ENCODE measurements around the gene RIOX2. TPM values are rescaled to one million over a fixed set of nuclear protein-coding genes. Genes with fewer than 3 reads are reported as not detected.

Gene RIOX2
- total RNA-seq, 2 experiments from 2014 or later = 26.8 to 32.0 TPM

- Histone ChIP-seq H4K20me1 (ENCODE audit: insufficient read depth, low read length) (no peaks in the 10 kb centered on the region), H3K9me2 (ENCODE audit: insufficient read depth, low read length) (no peaks in the 10 kb centered on the region), H3K27ac (ENCODE audit: low read depth, low read length, poor library complexity, severe bottlenecking) (no peak overlapping the region), H3K79me2 (ENCODE audit: insufficient read depth, low read depth, low read length) (no peaks in the 10 kb centered on the region), H3K36me3 (ENCODE audit: insufficient read depth, low read length) (no peaks in the 10 kb centered on the region), H3K9me3 (ENCODE audit: low read length) (no peaks in the 10 kb centered on the region), H2AFZ (ENCODE audit: low read length) (no peak overlapping the region), H3K4me3 (ENCODE audit: low read depth, low read length, poor library complexity, severe bottlenecking) (no peak overlapping the region), H3K4me2 (ENCODE audit: low read length) (no peak overlapping the region), H3K4me1 (ENCODE audit: insufficient read depth, low read length, poor library complexity, severe bottlenecking) (no peaks in the 10 kb centered on the region)
- ChIA-PET CTCF (ENCODE audit: unreplicated experiment) (no interaction called here), POLR2A (interaction anchor here (0.5 kb wide), 1 partner anchor 30 kb away, joined by 5 read pairs; no protein-coding TSS in a partner anchor)
- no peak for TF ChIP-seq EZH2phosphoT487 (IDR thresholded peaks at IDR 0.05; ENCODE audit: borderline replicate concordance, low read depth, low read length)
- TF ChIP-seq, protein P1, sequence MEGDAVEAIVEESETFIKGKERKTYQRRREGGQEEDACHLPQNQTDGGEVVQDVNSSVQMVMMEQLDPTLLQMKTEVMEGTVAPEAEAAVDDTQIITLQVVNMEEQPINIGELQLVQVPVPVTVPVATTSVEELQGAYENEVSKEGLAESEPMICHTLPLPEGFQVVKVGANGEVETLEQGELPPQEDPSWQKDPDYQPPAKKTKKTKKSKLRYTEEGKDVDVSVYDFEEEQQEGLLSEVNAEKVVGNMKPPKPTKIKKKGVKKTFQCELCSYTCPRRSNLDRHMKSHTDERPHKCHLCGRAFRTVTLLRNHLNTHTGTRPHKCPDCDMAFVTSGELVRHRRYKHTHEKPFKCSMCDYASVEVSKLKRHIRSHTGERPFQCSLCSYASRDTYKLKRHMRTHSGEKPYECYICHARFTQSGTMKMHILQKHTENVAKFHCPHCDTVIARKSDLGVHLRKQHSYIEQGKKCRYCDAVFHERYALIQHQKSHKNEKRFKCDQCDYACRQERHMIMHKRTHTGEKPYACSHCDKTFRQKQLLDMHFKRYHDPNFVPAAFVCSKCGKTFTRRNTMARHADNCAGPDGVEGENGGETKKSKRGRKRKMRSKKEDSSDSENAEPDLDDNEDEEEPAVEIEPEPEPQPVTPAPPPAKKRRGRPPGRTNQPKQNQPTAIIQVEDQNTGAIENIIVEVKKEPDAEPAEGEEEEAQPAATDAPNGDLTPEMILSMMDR (conservative IDR thresholded peaks at IDR 0.05; ENCODE audit: low read length) = no peak
- intact Hi-C loops (cut with micrococcal nuclease; ENCODE audit: unreplicated experiment) = no loop called here
- DNase-seq (ENCODE audit: low spot score) = no peak
- BruUV-seq (replicated peaks) = no TSS peak
Measured at GRCh38 chr3:97990624-97991292, 18.5 kb upstream of the RIOX2 start.

DNA sequence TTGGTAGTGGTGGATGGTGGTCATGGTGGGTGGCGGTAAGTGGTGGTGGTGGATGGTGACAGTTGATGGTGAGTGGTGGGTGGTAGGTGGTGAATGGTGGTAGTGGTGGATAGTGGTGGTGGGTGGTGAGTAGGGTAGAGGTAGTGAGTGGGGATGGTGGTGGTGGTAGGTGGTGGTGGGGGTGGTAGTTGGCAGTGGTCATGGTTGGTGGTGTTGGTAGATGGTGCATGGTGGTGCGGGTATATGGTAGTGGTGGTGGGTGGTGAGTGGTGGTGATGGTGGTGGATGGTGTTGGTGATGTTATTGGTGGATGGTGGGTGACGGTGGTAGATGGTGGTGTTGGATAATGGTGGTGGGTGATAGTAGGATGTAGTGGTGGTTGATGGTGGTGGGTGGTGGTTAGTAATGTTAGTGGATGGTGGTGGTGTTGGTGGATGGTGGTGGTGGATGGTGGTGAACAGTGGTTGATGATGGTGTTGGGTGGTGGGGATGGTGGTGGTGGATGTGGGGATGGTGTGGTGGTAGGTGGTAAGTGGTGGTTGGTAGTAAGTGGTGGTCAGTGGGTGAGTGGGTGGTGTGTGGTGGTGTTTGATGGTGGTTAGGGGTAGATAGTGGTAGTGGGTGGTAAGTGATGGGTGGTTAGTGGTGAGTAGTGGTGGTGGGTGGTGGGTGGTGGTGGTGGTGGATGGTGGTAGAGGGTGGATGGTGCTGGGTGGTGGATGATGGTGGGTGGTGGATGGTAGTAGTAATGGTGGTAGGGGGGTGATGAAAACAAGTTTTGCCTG is 16.7 kb upstream of the RIOX2 start:
- no peak for DNase-seq (ENCODE audit: low spot score)
- Histone ChIP-seq H3K9me3 (ENCODE audit: low read length) (no peaks in the 10 kb centered on the region), H3K9me2 (ENCODE audit: insufficient read depth, low read length) (no peaks in the 10 kb centered on the region), H3K27ac (ENCODE audit: low read depth, low read length, poor library complexity, severe bottlenecking) (no peak overlapping the region), H3K79me2 (ENCODE audit: insufficient read depth, low read depth, low read length) (no peaks in the 10 kb centered on the region), H4K20me1 (ENCODE audit: insufficient read depth, low read length) (no peaks in the 10 kb centered on the region), H3K4me3 (ENCODE audit: low read depth, low read length, poor library complexity, severe bottlenecking) (no peak overlapping the region), H3K4me1 (ENCODE audit: insufficient read depth, low read length, poor library complexity, severe bottlenecking) (no peaks in the 10 kb centered on the region), H3K36me3 (ENCODE audit: insufficient read depth, low read length) (no peaks in the 10 kb centered on the region), H2AFZ (ENCODE audit: low read length) (no peak overlapping the region), H3K4me2 (ENCODE audit: low read length) (no peak overlapping the region)
- TF ChIP-seq EZH2phosphoT487 (IDR thresholded peaks at IDR 0.05; ENCODE audit: borderline replicate concordance, low read depth, low read length) = no peak
- TF ChIP-seq, protein P1 (conservative IDR thresholded peaks at IDR 0.05; ENCODE audit: low read length) = no peak
- POLR2A ChIA-PET = no interaction called here
- intact Hi-C loops (cut with micrococcal nuclease; ENCODE audit: unreplicated experiment) = no loop called here
- no TSS peak for BruUV-seq (replicated peaks)
- CTCF ChIA-PET (ENCODE audit: unreplicated experiment) = no interaction called here

- BruUV-seq (replicated peaks) = no TSS peak
Measured at GRCh38 chr3:97987306-97987705, 15.1 kb upstream of the RIOX2 start.

More at GRCh38 chr3:97987306-97987705, 15.1 kb upstream of the RIOX2 start:
- Histone ChIP-seq H3K79me2 (ENCODE audit: insufficient read depth, low read depth, low read length) (no peaks in the 10 kb centered on the region), H3K27ac (ENCODE audit: low read depth, low read length, poor library complexity, severe bottlenecking) (no peak overlapping the region), H3K4me2 (ENCODE audit: low read length) (no peak overlapping the region), H3K9me2 (ENCODE audit: insufficient read depth, low read length) (no peaks in the 10 kb centered on the region), H3K36me3 (ENCODE audit: insufficient read depth, low read length) (no peaks in the 10 kb centered on the region), H4K20me1 (ENCODE audit: insufficient read depth, low read length) (no peaks in the 10 kb centered on the region), H3K9me3 (ENCODE audit: low read length) (no peaks in the 10 kb centered on the region), H3K4me3 (ENCODE audit: low read depth, low read length, poor library complexity, severe bottlenecking) (no peak overlapping the region), H3K4me1 (ENCODE audit: insufficient read depth, low read length, poor library complexity, severe bottlenecking) (no peaks in the 10 kb centered on the region), H2AFZ (ENCODE audit: low read length) (no peak overlapping the region)
- POLR2A ChIA-PET = no interaction called here
- intact Hi-C loops (cut with micrococcal nuclease; ENCODE audit: unreplicated experiment) = no loop called here
- TF ChIP-seq, protein P1 (conservative IDR thresholded peaks at IDR 0.05; ENCODE audit: low read length) = no peak
- no peak for TF ChIP-seq EZH2phosphoT487 (IDR thresholded peaks at IDR 0.05; ENCODE audit: borderline replicate concordance, low read depth, low read length)
- DNase-seq (ENCODE audit: low spot score) = no peak
- CTCF ChIA-PET (ENCODE audit: unreplicated experiment) = no interaction called here

Measured in OCI-LY7 (cell line).